Hepatocyte (in vitro differentiated cells): ENCODE measurements around the gene CKS1B. TPM values are rescaled to one million over a fixed set of nuclear protein-coding genes. Genes with fewer than 3 reads are reported as not detected.
A peak's percentile ranks its signal among the peaks of the same experiment; 100 is the strongest.

Source experiments
- DNase-seq: peaks from one replicate; pipeline ENCODE4 v3.0.0-alpha.2; 2016; ENCODE audit warnings: low spot score
- H2AFZ ChIP-seq: fragments of 200-600 bp; sonication (generic); 2 replicates; pipeline ENCODE4 v1.6.0; 2016; ENCODE audit warnings: antibody characterized with exemption, mild to moderate bottlenecking
- H3K27ac ChIP-seq: fragments of 200-600 bp; sonication (generic); 2 replicates; pipeline ENCODE4 v1.5.1; 2016; ENCODE audit warnings: mild to moderate bottlenecking
- H3K27me3 ChIP-seq: fragments of 200-600 bp; sonication (generic); 2 replicates; pipeline ENCODE4 v1.6.1; 2016
- H3K36me3 ChIP-seq: fragments of 200-600 bp; sonication (generic); replicated peaks from 2 replicates; pipeline ENCODE4 v1.5.1; 2016; ENCODE audit warnings: low read depth; ENCODE audit not compliant: insufficient read depth
- H3K4me1 ChIP-seq: fragments of 200-600 bp; sonication (generic); 2 replicates; pipeline ENCODE4 v1.5.1; 2016; ENCODE audit warnings: mild to moderate bottlenecking, moderate library complexity; ENCODE audit not compliant: insufficient read depth
- H3K4me2 ChIP-seq: fragments of 200-600 bp; sonication (generic); 2 replicates; pipeline ENCODE4 v1.6.0; 2016
- H3K4me3 ChIP-seq: fragments of 200-600 bp; sonication (generic); 2 replicates; pipeline ENCODE4 v1.5.1; 2016; ENCODE audit warnings: mild to moderate bottlenecking
- H3K79me2 ChIP-seq: fragments of 200-600 bp; sonication (generic); 2 replicates; pipeline ENCODE4 v1.6.0; 2017; ENCODE audit warnings: mild to moderate bottlenecking
- H3K9me2 ChIP-seq: fragments of 200-600 bp; sonication (generic); replicated peaks from 2 replicates; pipeline ENCODE4 v1.6.0; 2017; ENCODE audit warnings: mild to moderate bottlenecking; ENCODE audit not compliant: insufficient read depth
- H3K9me3 ChIP-seq: fragments of 200-600 bp; sonication (generic); 2 replicates; pipeline ENCODE4 v1.5.1; 2016; ENCODE audit warnings: low read depth, mild to moderate bottlenecking
- H4K20me1 ChIP-seq: fragments of 200-600 bp; sonication (generic); 2 replicates; pipeline ENCODE4 v1.6.0; 2016; ENCODE audit warnings: mild to moderate bottlenecking; ENCODE audit not compliant: insufficient read depth, poor library complexity, severe bottlenecking
- CTCF ChIP-seq: fragments of 200-600 bp; sonication (generic); IDR thresholded peaks from 2 replicates; pipeline ENCODE4 v1.5.1; 2016; ENCODE audit warnings: antibody characterized with exemption, mild to moderate bottlenecking; ENCODE audit not compliant: poor library complexity
- EZH2 ChIP-seq: fragments of 200-600 bp; sonication (generic); IDR thresholded peaks from 2 replicates; pipeline ENCODE4 v1.6.1; 2016; ENCODE audit warnings: antibody characterized with exemption, mild to moderate bottlenecking, borderline replicate concordance
- EZH2phosphoT487 ChIP-seq: fragments of 200-600 bp; sonication (generic); IDR thresholded peaks from one replicate; pipeline ENCODE4 v1.6.1; 2018; ENCODE audit warnings: antibody characterized with exemption, mild to moderate bottlenecking, low read depth, moderate library complexity; ENCODE audit not compliant: unreplicated experiment, severe bottlenecking
- WGBS: methylation state at CpG from one replicate; pipeline ENCODE4 v1.1.6; 2016; ENCODE audit warnings: low lambda C conversion rate; ENCODE audit errors: missing lambda C conversion rate; 5-methylcytosine and 5-hydroxymethylcytosine counted together
- polyA plus RNA-seq: library from polyadenylated mRNA; unstranded; fragments of >200 nt; fragmentation: Nextera tagmentation; extraction: Ambion mirVana; gene quantifications from 2 replicates; pipeline ENCODE4 v1.2.1, GENCODE V29; 2016
- total RNA-seq: library from RNA; depleted of rRNA; stranded (reverse); fragments of >200 nt; gene quantifications from 2 replicates; pipeline ENCODE4 v1.2.3, GENCODE V29; 2014

Gene CKS1B
- total and polyA plus RNA-seq, 2 experiments from 2014 or later, result 40.4 to 91.3 TPM

GRCh38 chr1:155017041-155017945 is 42.8 kb downstream of the CKS1B start:
- H2AFZ ChIP-seq, result no peak overlapping the region
- no peak overlapping the region for H3K4me3 ChIP-seq
- peak; percentile 96 for DNase-seq
- 7% methylated on average over 27 of the region's 49 CpGs for WGBS
- H4K20me1 ChIP-seq, result peaks cover 5% of the 10 kb centered on the region
- peak overlapping the region; percentile 79 for H3K4me2 ChIP-seq
- peak overlapping the region; percentile 96 for H3K27ac ChIP-seq
- no peaks in the 10 kb centered on the region for H3K9me2 ChIP-seq
- peaks cover 14% of the 10 kb centered on the region for H3K4me1 ChIP-seq
- H3K27me3 ChIP-seq, result no peaks in the 10 kb centered on the region
- H3K9me3 ChIP-seq, result no peaks in the 10 kb centered on the region
- no peaks in the 10 kb centered on the region for H3K36me3 ChIP-seq
- peaks cover 7% of the 10 kb centered on the region for H3K79me2 ChIP-seq
- TF ChIP-seq CTCF (peak; percentile 100), EZH2phosphoT487 (no peak), EZH2 (no peak)

GRCh38 chr1:155017946-155018316 is 43.5 kb downstream of the CKS1B start:
- Histone ChIP-seq H3K79me2 (peaks cover 5% of the 10 kb centered on the region), H2AFZ (no peak overlapping the region), H3K4me3 (no peak overlapping the region), H3K4me1 (peaks cover 14% of the 10 kb centered on the region), H4K20me1 (no peaks in the 10 kb centered on the region), H3K4me2 (peak overlapping the region; percentile 79), H3K27me3 (no peaks in the 10 kb centered on the region), H3K9me3 (no peaks in the 10 kb centered on the region), H3K36me3 (no peaks in the 10 kb centered on the region), H3K9me2 (no peaks in the 10 kb centered on the region), H3K27ac (peak overlapping the region; percentile 96)
- 91% methylated on average over 6 of the region's 6 CpGs for WGBS
- no peak for TF ChIP-seq EZH2
- no peak for TF ChIP-seq CTCF
- TF ChIP-seq EZH2phosphoT487, result no peak
- DNase-seq, result no peak

GRCh38 chr1:155018617-155019348 is 44.3 kb downstream of the CKS1B start:
- no peak overlapping the region for H3K27ac ChIP-seq
- H2AFZ ChIP-seq, result no peak overlapping the region
- no peaks in the 10 kb centered on the region for H3K27me3 ChIP-seq
- H4K20me1 ChIP-seq, result no peaks in the 10 kb centered on the region
- WGBS, result 90% methylated on average over 8 of the region's 8 CpGs
- no peaks in the 10 kb centered on the region for H3K9me3 ChIP-seq
- no peak overlapping the region for H3K4me3 ChIP-seq
- no peaks in the 10 kb centered on the region for H3K79me2 ChIP-seq
- H3K4me1 ChIP-seq, result peaks cover 14% of the 10 kb centered on the region
- no peak for DNase-seq
- no peaks in the 10 kb centered on the region for H3K36me3 ChIP-seq
- H3K4me2 ChIP-seq, result no peak overlapping the region
- TF ChIP-seq EZH2phosphoT487, result no peak
- no peak for TF ChIP-seq EZH2
- no peak for TF ChIP-seq CTCF
- no peaks in the 10 kb centered on the region for H3K9me2 ChIP-seq
